Measurements from ENCODE around the gene ATF7IP2. TPM values are rescaled to one million over a fixed set of nuclear protein-coding genes. Genes with fewer than 3 reads are reported as not detected.

Gene ATF7IP2
- polyA plus RNA-seq, 4 donors, result 14.7 to 31.1 (median 20.9) TPM

- peak; percentile 45 to 74 (median 61) for DNase-seq (ENCODE audit: low read depth in 4 of 4, low spot score in 2 of 4)
Measured at GRCh38 chr16:10509534-10510025, 123.7 kb downstream of the ATF7IP2 start.

DNA sequence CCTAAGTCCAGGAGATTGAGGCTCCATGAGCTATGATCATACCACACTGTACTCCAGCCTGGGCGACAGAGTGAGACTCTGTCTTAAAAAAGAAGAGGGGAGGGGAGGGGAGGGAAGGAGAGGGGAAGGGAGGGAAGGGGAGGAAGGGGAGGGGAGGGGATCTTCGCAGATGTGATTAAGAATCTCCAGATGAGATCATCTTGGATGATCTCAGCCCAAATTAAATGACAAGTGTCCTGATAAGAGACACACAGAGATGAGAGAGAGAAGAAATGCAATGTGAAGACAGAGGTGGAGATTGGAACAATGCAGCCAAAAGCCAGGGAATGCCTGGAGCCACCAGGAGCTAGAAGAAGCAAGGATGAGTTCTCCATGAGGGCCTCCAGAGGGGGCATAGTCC, 124.4 kb downstream of the ATF7IP2 start:
- DNase-seq (ENCODE audit: low read depth in 4 of 4, low spot score in 2 of 4), result no peak

DNA sequence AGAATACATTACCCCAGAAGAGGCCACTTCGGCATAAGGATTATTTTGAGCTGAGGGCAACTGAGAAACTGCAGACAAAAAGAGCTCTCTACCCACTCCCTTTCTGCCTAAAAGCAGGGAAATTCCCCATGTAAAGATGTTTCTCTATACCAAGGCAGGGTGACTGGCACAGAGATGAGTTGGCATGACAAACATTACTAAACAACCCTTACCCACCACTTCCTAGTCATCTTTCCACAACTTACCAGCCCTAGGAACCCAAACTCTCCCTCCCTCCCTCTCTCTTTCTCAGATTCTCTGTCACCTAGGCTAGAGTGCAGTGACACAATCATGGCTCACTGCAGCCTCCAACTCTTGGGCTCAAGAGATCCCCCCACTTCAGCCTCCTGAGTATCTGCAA, 126.0 kb downstream of the ATF7IP2 start:
- DNase-seq (ENCODE audit: low read depth in 4 of 4, low spot score in 2 of 4), result no peak

DNA sequence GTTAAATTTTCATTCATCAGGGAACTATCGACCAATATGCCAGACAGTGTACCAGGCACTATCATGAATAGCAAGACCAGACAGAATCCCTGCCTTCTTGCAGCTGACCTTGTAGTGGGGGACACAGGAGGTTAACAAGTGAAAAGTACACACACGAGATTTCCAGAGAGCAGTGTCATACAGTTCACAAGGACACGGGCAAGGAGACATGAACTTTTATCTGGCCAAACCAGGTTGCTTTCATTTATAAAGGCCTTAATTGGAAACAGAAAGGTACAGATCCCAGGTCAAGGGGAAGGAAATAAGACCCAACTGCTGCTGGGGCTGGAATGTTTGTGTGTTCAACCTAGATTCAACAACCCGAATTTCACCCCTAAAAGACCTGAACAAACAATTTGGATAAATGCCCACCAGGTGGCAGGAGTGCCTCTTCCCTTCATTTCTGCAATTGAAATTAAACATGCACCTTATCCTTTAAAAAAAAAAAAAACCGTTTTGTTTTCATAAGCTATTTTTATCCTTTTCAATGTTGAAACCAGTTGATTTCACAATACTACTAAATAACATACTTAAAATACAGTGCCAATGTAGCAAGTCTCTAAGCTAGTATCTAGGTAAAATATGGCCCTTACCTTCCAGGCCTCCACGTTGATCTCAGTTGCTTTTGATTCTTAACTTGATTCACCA, 128.7 kb downstream of the ATF7IP2 start:
- DNase-seq (ENCODE audit: low read depth in 4 of 4, low spot score in 2 of 4), result peak in 1 of 4 donors; percentile 49

DNA sequence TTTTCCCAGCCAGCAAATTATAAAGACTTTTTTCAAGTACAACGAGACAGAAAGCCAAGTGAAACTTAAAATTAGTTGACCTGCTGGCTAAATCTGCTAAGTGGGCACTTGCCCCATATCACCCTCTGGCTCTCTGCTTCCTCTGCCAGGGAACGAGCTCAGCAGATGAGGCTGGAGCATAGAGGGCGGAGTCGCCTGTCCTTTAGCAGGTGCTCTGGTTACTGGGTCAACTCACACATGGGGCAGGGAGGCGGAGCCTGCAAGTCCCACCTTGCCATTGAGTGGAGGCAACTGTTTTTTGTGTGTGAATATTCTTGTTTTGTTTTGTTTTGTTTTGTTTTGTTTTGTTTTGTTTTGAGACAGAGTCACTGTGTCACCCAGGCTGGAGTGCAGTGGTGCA, 132.0 kb downstream of the ATF7IP2 start:
- DNase-seq (ENCODE audit: low read depth in 4 of 4, low spot score in 2 of 4), result no peak

- DNase-seq (ENCODE audit: low read depth in 4 of 4, low spot score in 2 of 4), result no peak
Measured at GRCh38 chr16:10518479-10519041, 132.7 kb downstream of the ATF7IP2 start.

- no peak for DNase-seq (ENCODE audit: low read depth in 4 of 4, low spot score in 2 of 4)
Measured at GRCh38 chr16:10519297-10519696, 133.4 kb downstream of the ATF7IP2 start.

GRCh38 chr16:10519929-10520868, 134.3 kb downstream of the ATF7IP2 start:
- DNase-seq (ENCODE audit: low read depth in 4 of 4, low spot score in 2 of 4), result no peak

DNA sequence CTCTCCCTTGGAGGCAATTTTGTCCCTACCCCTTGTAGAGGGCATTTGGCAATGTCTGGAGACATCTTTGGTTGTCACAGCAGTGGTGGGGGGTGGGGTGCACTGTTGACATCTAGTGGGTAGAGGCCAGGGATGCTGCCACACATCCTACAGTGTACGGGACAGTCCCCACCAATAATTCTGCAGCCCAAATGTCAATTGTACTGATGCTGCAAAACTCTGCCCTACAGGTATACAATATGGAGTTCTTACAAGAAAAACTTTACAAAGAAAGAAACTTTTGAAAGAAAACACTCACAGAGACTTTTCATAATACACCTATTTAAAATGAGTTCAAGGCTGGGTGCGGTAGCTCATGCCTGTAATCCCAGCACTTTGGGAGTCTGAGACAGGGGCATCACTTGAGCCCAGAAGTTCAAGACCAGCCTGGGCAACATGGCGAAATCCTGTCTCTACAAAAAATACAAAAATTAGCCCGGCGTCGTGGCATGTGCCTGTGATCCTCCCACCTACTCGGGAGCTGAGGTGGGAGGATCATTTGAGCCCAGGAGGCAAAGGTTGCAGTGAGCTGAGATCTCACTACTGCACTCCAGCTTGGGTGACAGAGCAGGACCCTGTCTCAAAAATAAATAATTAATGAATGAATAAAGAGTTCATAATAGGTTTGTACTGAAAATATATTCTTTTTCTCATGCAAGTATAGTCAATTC, 135.2 kb downstream of the ATF7IP2 start:
- DNase-seq (ENCODE audit: low read depth in 4 of 4, low spot score in 2 of 4), result no peak

DNA sequence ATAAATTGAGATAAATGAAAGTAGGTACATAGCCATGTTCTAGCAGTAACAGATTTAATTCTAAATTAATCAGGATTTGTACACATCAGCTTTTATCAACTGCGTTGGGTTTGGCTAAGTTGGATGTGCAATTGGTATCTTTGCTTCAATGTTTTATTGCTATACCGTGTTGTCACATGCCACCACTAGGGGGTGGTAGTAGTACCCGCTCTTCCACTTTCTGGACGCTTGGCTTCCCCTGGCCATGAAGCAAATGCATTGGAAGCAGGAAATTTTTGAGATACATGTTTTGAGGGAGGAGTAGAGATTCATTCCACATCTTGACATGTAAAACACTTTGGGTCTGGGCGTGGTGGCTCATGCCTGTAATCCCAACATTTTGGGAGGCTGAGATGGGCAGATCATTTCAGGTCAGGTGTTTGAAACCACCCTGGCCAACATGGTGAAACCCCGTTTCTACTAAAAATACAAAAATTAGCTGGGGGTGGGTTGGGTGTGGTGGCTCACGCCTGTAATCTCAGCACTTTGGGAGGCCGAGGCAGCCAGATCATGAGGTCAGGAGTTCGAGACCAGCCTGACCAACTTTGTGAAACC, 135.9 kb downstream of the ATF7IP2 start:
- DNase-seq (ENCODE audit: low read depth in 4 of 4, low spot score in 2 of 4), result peak in 1 of 4 donors; percentile 56

DNA sequence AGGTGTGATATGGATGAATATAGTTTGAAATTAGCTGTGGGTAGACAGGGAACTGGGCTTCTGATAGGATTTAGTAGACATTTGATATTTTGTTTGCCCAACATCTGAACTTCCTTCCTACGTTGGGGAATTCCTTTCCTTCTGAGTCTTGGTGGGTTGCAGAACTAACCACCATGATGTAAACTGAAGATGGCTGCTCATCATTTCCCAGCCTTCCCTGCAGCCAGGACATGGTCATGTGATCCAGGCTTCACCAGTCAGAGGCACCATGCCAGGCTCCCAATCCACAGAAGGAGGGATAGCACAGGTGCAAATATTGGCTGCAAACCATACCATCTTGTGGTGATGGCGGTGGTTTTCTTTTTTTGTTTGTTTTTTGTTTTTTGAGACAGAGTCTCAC, 137.1 kb downstream of the ATF7IP2 start:
- no peak for DNase-seq (ENCODE audit: low read depth in 4 of 4, low spot score in 2 of 4)

DNA sequence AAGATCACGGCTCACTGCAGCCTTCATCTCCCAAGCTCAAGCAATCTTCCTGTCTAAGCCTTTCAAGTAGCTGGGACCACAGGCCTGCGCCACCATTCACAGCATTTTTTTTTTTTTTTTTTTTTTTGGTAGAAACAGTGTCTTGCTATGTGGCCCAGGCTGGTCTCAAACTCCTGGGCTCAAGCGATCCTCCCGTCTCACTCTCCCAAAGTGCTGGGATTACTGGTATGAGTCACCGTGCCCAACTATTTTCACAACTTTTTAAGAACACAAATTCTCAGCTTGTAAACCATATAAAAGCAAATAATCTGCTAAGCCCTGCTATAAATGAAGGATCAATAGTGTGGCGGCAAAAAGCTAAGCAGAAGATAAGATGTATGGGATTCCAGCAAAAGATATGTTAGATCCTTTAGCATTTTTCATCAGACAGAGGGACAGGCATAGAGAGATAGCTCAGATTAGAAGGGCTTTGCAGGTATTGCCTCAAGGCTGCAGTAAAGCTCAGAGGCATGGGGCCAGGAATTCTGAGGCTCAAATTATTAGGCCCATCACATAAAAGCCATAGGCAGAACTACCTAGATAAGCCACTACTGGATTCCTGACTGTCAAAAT, 139.5 kb downstream of the ATF7IP2 start:
- DNase-seq (ENCODE audit: low read depth in 4 of 4, low spot score in 2 of 4), result no peak

DNA sequence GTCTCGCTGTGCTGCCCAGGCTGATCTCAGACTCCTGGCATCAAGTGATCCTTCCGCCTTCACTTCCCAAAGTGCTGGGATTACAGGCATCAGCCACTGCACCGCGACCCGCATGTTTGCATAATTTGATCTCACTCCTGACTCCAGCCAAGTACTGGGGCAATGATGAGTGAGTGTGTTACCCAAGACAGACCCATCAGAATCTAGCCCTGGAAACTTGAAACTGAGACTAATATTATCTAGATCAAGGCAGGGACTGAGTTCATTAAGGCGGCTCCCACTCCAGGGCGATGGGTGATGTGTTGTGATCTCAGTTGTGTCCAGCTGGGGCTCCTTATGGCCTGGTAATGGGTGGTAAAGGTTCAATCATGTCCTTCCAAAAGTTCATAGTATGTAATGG, 141.1 kb downstream of the ATF7IP2 start:
- DNase-seq (ENCODE audit: low read depth in 4 of 4, low spot score in 2 of 4), result no peak

DNA sequence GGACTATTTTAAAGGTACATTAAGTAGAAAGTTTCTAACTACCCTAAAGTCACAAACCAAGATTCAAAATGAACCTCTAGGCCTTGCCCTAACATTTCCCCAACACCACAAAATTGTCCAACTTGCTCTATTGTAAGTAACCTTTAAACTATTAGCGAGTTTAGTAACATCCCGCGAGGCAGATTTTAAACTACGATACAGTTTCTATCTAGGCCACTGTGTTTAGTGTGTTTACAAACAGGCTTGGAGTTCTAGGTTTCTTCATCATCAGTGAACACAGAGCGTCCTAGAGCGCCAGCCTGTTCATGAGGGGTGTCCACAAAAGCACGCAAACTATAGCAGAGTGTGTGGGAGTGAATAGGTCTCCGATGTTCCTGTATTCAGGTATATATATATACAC, 142.8 kb downstream of the ATF7IP2 start:
- no peak for DNase-seq (ENCODE audit: low read depth in 4 of 4, low spot score in 2 of 4)

DNA sequence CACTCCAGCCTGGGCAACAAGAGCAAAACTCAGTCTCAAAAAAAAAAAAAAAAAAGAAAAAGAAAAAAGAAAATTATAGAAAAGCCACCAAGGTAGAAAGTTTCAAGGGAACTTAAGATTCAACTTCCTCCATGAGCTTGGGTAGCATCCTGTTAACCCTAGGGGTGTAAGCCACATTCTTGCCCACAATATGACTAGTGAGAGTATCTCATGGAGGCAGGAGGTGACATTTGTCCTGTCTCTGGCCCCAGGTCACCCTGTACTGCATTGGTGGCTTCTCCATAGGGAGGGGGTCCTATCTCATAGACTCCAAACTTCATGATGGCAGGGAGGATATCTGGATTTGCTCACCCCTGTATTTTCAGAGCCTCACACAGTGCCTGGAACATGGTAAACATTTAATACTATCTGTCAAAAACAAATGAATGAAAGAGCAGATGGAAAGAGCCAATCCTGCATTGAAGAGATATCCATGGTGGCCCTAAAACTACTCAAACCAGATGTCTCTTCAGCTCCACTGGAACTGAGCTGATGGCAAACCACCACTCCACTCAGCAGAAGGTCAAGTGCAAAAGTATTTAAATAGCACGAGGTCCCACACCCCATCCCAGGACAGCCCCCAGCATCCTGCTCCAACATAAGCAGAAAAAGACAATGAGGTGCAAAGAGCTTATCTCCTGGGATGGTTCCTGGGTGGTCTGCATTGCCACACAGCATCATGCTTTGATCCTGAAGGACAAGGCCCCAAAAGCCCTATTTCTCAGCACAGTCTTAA, 144.2 kb downstream of the ATF7IP2 start:
- no peak for DNase-seq (ENCODE audit: low read depth in 4 of 4, low spot score in 2 of 4)

GRCh38 chr16:10530685-10531084, 144.8 kb downstream of the ATF7IP2 start:
- DNase-seq (ENCODE audit: low read depth in 4 of 4, low spot score in 2 of 4), result no peak

GRCh38 chr16:10531582-10531981, 145.7 kb downstream of the ATF7IP2 start:
- no peak for DNase-seq (ENCODE audit: low read depth in 4 of 4, low spot score in 2 of 4)

Data from left renal cortex interstitium (tissue), 4 donors.